Stimulated activated CD8-positive, alpha-beta memory T cell treated with anti-CD3 and anti-CD28 coated beads, Interleukin-15, amount 100 ng/mL, for 48 hours (primary cell): ENCODE data around the gene PRDM12.

Experiments
- DNase-seq, 2 donors: peaks; one replicate each; pipeline ENCODE4 v3.0.0-alpha.2; 2020; ENCODE audit warnings: low read depth in 2 of 2

The PRDM12 gene

GRCh38 chr9:130664251-130665028 lies at the start of gene PRDM12:
PRDM12 (plus strand) TSS chr9:130664594; CDS start chr9:130664654, 60 bp downstream.
- DNase-seq, result no peak

DNA sequence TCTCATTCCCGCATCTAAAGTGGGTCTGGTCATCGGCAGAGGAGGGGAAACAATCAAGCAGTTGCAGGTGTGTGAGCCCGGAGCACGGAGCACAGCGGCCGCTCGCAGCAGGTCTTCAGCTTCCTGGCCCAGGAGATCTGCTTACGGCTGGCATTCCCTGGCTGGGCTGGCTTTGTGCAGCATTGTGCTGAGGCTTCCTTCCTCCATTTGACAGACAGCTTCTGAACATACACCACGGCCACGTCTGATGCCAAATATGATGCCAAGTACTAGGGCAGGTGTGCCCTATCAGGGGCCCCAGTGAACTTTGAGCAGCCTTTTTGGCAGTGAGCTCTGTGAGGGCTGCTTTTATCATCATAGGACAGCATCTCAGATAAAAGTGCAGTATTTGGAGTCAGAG lies 47.9 kb upstream of the PRDM12 start:
- no peak for DNase-seq

DNA sequence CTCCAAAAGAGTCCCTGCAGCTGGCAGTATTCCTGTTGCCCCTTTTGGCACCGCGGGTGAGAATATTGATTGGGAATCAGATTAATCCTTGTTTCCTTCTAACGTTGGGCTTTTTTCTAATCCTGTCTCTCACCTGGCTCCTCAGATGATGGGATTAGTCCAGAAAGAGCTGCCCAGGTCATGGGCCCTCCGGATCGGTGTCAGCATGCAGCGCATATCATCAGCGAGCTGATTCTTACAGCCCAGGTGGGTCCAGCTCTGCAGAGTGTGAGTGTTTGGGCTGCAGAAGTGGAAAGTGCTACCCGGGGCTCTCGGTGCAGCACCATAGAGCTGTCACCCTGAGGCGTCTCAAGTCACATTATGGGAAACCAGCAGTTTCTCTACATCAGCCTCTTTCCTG lies 40.9 kb upstream of the PRDM12 start:
- no peak for DNase-seq

DNA sequence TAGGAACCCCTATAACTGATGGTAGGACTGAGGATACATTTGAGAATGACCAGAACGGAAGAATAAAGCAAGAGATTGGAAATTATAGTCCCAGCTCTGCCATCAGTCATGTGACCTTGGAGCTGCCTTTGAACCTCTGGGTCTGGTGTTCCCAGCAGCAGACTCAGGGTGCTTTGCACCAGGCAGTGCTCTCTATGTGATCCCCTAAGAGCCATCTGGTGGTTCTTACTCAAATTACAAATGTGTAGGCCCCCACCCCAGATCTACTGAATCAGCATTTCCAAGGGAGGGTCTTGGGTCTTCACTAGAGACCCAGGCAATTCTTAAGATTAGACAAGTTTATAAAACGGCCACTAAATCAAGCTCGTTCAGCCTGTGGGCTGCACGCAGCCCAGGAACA lies 40.2 kb upstream of the PRDM12 start:
- DNase-seq, result no peak

DNA sequence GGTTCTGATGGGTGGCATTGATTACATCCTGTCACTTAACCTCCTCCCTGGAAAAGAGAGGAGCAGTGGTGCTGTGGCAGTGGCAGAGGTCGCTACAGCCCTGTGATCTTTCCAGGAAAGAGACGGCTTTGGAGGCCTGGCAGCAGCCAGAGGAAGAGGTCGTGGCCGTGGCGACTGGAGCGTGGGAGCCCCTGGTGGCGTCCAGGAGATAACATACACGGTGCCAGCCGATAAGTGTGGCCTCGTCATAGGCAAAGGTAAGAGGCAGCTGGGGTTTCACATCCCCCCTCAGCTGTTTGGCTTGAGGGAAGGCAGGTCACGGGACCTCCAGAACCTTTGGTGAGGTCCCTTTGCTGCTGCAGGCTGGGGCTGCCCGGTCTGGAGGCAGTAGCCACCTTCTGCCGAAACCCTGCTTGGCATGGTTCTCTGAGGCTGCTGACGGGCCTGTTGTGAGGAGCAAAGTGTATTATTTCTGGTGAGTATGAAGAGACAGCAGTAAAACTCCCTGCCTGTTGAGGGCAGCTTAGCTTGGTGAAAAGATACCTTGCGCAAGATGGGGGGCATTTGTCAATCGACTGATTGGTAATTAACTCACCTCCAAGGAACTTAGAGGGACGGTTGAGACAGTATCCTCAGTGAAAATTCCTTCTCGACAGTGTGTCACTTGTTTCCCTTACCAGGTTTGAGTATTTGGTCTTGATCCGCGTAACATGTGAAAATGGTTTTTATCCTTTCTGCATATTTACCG lies 38.0 kb upstream of the PRDM12 start:
- DNase-seq, result no peak

GRCh38 chr9:130627051-130627450 lies 37.3 kb upstream of the PRDM12 start:
- DNase-seq, result no peak

DNA sequence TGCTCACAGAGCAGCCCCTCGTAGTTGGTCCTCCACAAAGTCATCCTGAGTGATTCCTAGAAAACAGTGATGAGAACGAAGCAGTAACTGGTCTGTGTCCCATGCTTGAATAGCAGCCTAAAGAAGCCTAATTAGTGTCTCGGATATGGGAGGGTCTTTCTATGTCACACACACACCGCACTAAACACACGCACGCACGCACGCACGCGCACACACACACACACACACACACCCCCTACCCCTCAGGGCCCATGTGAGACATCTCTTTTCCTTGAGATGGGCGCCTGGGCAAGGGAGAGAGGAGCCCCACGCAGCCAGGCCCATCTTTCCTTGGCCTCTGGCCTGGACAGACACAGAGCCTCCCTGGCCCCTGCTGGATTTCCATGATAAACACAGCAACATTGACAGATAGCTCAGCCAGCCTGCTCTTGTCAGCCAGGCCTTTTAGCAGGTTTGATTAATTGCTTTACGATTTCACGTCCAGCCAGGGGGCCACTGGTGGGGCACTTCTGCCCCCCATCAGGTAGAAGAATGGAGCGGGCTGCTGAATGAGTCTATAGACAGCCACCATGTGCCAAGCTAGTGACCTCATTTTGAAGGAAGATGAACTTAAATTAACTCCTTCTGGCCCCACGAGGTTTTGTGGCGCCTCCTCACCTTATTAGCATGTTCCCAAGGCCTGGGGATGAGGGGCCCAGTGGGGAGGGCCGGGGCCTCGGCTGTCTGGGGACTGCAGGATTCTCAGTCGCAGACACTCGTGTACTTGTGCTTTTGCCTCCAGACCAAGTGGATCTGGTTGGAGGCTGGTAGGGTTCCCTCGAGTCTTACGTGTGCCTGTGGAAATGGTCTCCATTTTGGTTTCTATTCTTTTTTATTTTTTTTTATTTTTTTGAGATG lies 36.2 kb upstream of the PRDM12 start:
- DNase-seq, result no peak

- no peak for DNase-seq
Observed at GRCh38 chr9:130629443-130630070, 34.8 kb upstream of the PRDM12 start.

DNA sequence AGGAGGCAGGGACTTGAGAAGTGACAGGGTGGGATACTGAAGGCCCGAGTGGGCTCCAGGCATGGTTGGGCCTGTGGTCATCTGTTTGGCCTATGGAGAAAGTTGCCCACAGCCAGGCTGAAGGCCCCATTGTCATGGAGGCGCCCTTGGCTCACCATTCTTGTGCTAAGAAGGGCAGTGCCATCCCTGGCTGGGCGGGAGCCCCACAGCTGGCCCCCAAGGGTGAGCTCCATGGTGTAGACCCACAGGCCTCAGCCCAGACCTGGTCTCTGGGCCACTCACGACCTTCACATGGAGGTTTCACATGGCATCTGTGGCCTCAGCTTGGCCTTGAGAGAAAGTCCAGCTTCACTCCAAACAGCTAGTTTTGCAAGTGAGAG lies 34.3 kb upstream of the PRDM12 start:
- DNase-seq, result no peak

DNA sequence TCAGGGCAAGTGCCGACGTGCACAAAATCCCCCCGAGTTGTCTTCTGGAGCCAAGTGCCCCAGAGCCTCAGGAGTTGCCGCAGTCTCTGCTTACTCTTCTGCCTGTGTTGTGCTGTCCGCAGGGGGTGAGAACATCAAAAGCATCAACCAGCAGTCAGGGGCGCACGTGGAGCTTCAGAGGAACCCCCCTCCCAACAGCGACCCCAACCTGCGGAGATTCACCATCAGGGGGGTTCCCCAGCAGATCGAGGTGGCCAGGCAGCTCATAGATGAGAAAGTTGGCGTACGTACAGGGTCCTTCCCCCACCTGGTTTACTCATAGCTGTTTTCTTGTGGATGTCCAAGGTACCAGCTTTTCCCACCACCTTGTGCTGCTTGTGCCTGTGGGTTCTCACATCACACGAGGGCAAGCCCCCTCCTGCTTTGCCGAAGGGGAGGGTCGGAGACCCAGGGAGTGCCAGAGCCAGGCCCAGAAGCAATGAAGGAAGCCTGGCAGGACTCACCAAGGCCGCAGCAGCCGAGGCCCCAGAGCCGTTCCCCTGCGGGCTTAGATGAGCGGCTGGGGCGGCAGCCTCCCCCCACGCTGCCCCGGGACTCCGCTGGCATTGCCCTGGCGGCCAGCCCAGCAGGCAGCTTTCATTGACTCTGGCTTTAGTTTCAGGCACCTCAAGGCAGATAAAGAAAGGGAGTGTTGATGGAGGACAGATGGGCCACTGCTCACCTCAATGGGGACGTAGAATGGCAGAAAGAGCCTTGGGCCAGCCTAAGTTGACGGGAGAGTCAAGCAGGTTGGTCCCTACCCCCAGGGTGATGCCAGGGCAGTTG lies 33.7 kb upstream of the PRDM12 start:
- DNase-seq, result no peak

- no peak for DNase-seq
Observed at GRCh38 chr9:130631331-130632080, 32.9 kb upstream of the PRDM12 start.

DNA sequence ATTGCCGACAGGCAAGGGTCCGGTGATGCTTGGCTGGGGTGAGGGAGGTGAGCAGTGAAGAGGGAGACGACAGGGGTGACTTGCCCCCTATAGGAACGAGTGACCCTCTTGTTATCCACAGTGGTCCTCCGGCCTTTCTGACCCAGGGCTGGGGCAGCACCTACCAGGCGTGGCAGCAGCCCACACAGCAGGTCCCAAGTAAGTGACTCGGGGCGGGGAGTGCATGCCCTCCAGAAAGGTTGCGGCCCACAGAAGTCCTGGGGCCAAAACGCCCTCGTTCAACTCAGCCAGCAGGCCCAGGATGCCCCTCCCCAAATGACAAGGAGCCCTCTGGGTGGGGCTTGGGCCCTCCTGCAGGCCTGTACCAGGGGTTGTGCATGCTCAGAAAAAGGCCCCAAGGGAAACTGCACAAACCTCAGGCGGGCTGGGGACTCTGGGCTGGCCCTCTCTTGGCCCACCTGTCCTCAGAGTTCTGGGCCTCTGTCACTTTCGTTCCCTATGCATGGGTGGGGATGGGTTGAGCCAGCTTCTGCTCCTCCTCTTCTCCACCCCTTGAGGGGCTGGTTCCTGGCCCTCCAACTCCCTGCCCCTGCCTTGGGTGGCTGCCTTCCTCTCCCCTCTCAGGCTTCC lies 32.2 kb upstream of the PRDM12 start:
- no peak for DNase-seq

DNA sequence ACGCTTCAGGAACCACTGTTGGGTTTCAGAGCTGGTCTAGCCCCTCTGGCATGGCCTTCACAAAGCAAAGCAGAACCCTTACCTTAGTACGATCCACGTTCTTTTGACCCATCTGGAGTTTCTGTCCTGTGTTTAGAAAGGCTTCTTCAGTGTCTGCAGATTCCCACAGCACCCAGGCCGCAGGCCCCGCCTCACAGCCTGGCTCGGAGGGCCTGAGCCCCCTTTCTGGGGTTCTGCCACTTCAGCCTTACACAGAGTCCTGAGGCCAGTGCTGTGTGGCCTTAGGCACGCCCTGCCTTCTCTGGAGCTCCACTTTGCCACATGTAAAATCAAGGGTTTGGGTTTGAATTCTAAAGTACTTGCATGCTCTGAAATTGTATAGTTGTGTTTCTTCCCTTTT lies 31.6 kb upstream of the PRDM12 start:
- no peak for DNase-seq

DNA sequence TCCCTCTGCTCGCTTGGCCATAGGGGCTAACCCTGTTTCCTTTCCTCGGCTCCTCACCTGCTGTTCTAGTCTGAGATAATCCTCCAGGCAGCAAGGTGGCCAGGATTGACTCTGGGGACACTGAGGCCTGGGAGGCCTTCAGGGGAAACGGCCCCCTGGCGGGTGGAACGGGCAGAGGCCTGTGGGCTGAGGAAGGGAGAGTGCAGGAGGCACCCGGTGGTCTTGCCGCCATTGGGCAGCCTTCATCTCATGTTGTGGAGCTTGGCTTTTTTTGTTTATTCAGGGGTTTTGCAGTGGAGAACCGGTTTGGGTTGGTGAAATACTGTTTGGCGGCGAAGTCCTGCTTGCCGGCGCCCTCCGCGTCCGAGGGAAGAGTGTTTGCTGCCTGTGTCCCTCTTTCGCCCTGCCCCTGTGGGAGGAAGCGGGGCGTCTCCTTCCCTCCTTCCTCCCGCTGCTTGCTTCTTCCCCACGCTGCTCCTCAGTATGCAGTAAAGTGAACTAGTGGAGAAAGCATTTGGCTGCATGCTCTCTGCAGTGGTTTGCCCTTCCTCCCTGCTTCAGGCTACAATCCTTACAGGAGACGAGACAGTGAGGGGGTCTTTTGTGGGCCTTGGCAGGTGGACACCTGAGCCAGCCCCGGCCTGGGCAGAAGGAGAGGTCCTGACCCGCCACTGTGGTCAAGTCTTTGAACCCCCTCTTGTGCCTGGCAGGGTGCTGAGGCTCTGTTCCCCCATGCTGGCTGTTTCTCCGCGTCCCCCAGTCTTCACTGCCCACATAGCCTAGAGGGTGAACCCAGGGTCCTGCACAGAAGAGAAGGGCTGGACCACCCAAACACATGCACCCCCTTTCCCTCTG lies 30.8 kb upstream of the PRDM12 start:
- DNase-seq, result no peak

DNA sequence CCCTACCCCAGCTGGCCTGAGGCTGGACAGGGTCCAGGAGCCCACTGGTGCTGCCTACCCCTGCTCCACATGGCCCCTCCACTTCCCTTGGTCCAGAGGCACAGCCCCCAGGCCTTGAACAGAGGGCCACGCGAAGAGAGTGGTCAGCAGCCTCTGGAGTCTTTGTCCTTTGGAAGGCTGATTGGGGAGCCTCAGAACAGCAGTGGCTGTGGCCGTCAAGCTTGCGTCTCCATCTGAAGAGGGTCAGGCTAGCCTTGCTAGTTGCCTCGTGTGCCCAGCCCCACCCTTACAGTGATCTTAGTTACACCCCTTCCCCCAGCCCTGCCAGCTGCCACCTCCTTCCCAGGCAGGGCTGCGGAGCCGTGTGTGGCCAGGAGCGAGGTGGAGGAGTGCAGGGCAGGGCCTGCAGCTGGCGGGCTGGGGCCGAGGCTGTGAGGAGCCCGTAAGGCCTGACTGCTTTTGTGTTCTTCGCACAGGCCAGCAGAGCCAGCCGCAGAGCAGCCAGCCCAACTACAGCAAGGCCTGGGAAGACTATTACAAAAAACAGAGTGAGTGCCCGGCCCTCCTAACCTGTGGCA lies 30.1 kb upstream of the PRDM12 start:
- DNase-seq, result no peak

DNA sequence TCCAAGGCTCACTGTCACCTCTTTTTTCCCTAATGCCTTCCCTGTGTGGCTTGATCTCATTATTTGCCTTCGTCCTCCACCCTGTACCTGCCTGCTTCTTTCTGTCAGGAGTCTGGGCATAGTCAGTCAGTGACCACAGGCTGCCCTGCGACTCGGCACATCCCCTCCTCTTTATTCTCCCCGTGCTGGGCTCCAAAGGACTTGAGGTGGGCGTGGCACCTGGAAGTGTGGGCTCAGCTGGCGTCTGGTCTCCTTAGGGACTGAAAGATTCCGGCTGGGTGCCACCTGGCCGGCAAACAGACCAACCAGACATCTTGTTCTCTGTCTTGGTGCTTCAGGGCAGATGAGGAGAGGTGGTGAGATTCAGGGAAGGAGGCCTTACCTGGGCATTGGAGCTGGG lies 29.6 kb upstream of the PRDM12 start:
- no peak for DNase-seq

DNA sequence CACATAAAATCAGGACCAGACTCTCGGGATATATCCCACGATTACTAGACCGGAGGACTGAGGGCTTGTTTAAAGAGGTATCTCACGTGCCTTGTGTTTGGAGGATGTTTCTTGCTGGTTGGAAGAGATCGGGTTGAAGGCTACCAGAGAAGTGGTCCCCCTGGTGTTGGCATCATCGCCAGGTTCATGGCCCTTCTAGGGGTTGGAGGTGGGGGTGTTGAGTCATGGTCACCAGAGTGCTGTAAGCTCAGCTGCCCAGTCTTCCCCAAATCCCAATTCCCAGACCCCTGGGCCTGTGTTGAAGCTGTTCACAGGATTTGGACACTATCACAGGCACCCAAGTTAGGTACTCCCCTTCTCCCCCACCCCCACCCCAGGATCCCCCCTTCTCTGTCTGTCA lies 29.1 kb upstream of the PRDM12 start:
- DNase-seq, result no peak
